Head of caudate nucleus (tissue), 42 donors: ENCODE data around the gene MTF1.
"Not testable (repeated sequence)": the region's sequence is repeated elsewhere in the genome, so short reads cannot be mapped to it uniquely, and the experiment has no call there.

Source experiments
- DNase-seq, 42 donors: peaks; one replicate each; pipeline versions ENCODE4 v3.0.0 to v3.0.0-alpha.2; 2020 to 2021; ENCODE audit warnings: mixed read lengths in 7 of 42
- intact Hi-C: fragments of 100-400 bp; cut with DNase I; formaldehyde crosslinking; loops from one replicate; pipeline ENCODE4 v1.15.0; 2022

MTF1 gene

GRCh38 chr1:37859507-37860345 is at the start of gene MTF1:
MTF1 (minus strand) TSS chr1:37859592; CDS start chr1:37857658, 1,934 bp downstream.
- peak; percentile 94 to 99 (median 98) for DNase-seq
- intact Hi-C loops = loop anchor here (2.0 to 10.0 kb wide), 3 partner anchors 51 to 255 kb away; partner anchors contain the start of genes CDCA8 and YRDC

- intact Hi-C loops = not testable (repeated sequence)
- DNase-seq = peak in 23 of 42 donors; percentile 6 to 68 (median 27)
Observed at GRCh38 chr1:37908531-37908930, 49.1 kb upstream of the MTF1 start.

- DNase-seq, intact Hi-C loops: not testable (repeated sequence)
Observed at GRCh38 chr1:37907416-37908125, 48.2 kb upstream of the MTF1 start.

GRCh38 chr1:37906591-37906990 is 47.2 kb upstream of the MTF1 start:
- intact Hi-C loops, DNase-seq: not testable (repeated sequence)

GRCh38 chr1:37905727-37906126 is 46.3 kb upstream of the MTF1 start:
- intact Hi-C loops = no loop called here
- DNase-seq = no peak

GRCh38 chr1:37903921-37904320 is 44.5 kb upstream of the MTF1 start:
- intact Hi-C loops = not testable (repeated sequence)

GRCh38 chr1:37902983-37903382 is 43.6 kb upstream of the MTF1 start:
- no peak for DNase-seq
- intact Hi-C loops = no loop called here

More at GRCh38 chr1:37903921-37904320, 44.5 kb upstream of the MTF1 start:
- not testable (repeated sequence) for DNase-seq

- intact Hi-C loops = no loop called here
- no peak for DNase-seq
Observed at GRCh38 chr1:37901893-37902225, 42.5 kb upstream of the MTF1 start.

- intact Hi-C loops = no loop called here
- peak in 2 of 42 donors; percentile 21 to 56 for DNase-seq
Observed at GRCh38 chr1:37901191-37901892, 42.0 kb upstream of the MTF1 start.

- DNase-seq, intact Hi-C loops: not testable (repeated sequence)
Observed at GRCh38 chr1:37897563-37897962, 38.2 kb upstream of the MTF1 start.

- no peak for DNase-seq
- intact Hi-C loops = no loop called here
Observed at GRCh38 chr1:37893673-37894072, 34.3 kb upstream of the MTF1 start.

GRCh38 chr1:37892151-37893047 is 33.0 kb upstream of the MTF1 start:
- intact Hi-C loops = no loop called here
- no peak for DNase-seq

- intact Hi-C loops = no loop called here
- DNase-seq = peak in 2 of 42 donors; percentile 4 to 25
Observed at GRCh38 chr1:37890378-37891014, 31.1 kb upstream of the MTF1 start.

- no peak for DNase-seq
- intact Hi-C loops = no loop called here
Observed at GRCh38 chr1:37888022-37888700, 28.8 kb upstream of the MTF1 start.

GRCh38 chr1:37884145-37884544 is 24.8 kb upstream of the MTF1 start:
- intact Hi-C loops = no loop called here
- DNase-seq = no peak

- intact Hi-C loops = no loop called here
- DNase-seq = no peak
Observed at GRCh38 chr1:37883671-37884070, 24.3 kb upstream of the MTF1 start.

GRCh38 chr1:37879865-37880264 is 20.5 kb upstream of the MTF1 start:
- intact Hi-C loops = no loop called here
- no peak for DNase-seq

GRCh38 chr1:37878071-37878470 is 18.7 kb upstream of the MTF1 start:
- intact Hi-C loops = no loop called here
- DNase-seq = no peak
